T-cell (primary cell): ENCODE results near the gene HASPIN. TPM values are rescaled to one million over a fixed set of nuclear protein-coding genes. Genes with fewer than 3 reads are reported as not detected.
"Not testable (repeated sequence)": the region's sequence is repeated elsewhere in the genome, so short reads cannot be mapped to it uniquely, and the experiment has no call there.

ENCODE experiments used
- ATAC-seq, 4 experiments: fragments of 200-7000 bp in 3 of 4; fragments of 150-1000 bp in 1 of 4; cut with Tn5 transposase; replicated peaks in 1 of 4; 1 replicate in 3 of 4; 2 replicates in 1 of 4; pipeline ENCODE4 v1.10.0; 2021; ENCODE audit warnings: moderate library complexity in 3 of 4, mild to moderate bottlenecking in 2 of 4, moderate number of reproducible peaks in 1 of 4
- CTCF ChIA-PET, 2 donors: fragments of 300-600 bp; sonication (Branson Sonifier 250); formaldehyde crosslinking; loops; one replicate each; lab custom pipeline; 2022; ENCODE audit warnings: antibody characterized with exemption in 2 of 2; lab: Charles Lee
- POLR2A ChIA-PET, 2 donors: fragments of 300-600 bp; sonication (Branson Sonifier 250); formaldehyde crosslinking; loops; one replicate each; lab custom pipeline; 2022; ENCODE audit warnings: antibody characterized with exemption in 2 of 2; lab: Charles Lee
- DNase-seq, 35 experiments: peaks; one replicate each; pipeline versions ENCODE4 v3.0.0 to v3.0.0-alpha.2; 2013 to 2023
- H3K27ac ChIP-seq: one replicate; pipeline ENCODE4 v1.5.1; 2013; ENCODE audit warnings: low read length
- H3K27me3 ChIP-seq, 2 experiments: replicated peaks in 1 of 2; 1 replicate in 1 of 2; 2 replicates in 1 of 2; pipeline versions ENCODE4 v1.6.1 to v1.7.0; 2013; ENCODE audit warnings: low read length in 1 of 2, mixed read lengths in 1 of 2; ENCODE audit not compliant: control insufficient read depth in 2 of 2, insufficient read depth in 2 of 2; ENCODE audit errors: extremely low read depth in 1 of 2
- H3K36me3 ChIP-seq, 2 donors: 1 replicate in 1 of 2; 2 replicates in 1 of 2; pipeline versions ENCODE4 v1.6.1 to v1.7.0; 2013; ENCODE audit warnings: low read length in 1 of 2; ENCODE audit not compliant: control insufficient read depth in 2 of 2, insufficient read depth in 1 of 2; ENCODE audit errors: extremely low read depth in 1 of 2
- H3K4me1 ChIP-seq, 2 experiments: 1 replicate in 1 of 2; 2 replicates in 1 of 2; pipeline versions ENCODE4 v1.6.1 to v1.7.0; 2013; ENCODE audit warnings: low read length in 2 of 2, mixed read lengths in 1 of 2; ENCODE audit not compliant: insufficient read depth in 2 of 2, control insufficient read depth in 1 of 2; ENCODE audit errors: extremely low read depth in 1 of 2
- H3K4me3 ChIP-seq, 2 donors: 1 replicate in 1 of 2; 2 replicates in 1 of 2; pipeline versions ENCODE4 v1.5.1 to v1.7.0; 2013; ENCODE audit warnings: mild to moderate bottlenecking in 2 of 2, low read length in 1 of 2, moderate library complexity in 1 of 2; ENCODE audit not compliant: control insufficient read depth in 1 of 2; ENCODE audit errors: extremely low read depth in 1 of 2
- H3K9me3 ChIP-seq: 2 replicates; pipeline ENCODE4 v1.7.0; 2013
- H3K27ac Mint-ChIP-seq, 2 donors: one replicate each; pipeline ENCODE4 v1.8.0; 2020 to 2021; ENCODE audit warnings: mild to moderate bottlenecking in 2 of 2, mixed read lengths in 2 of 2
- H3K27me3 Mint-ChIP-seq, 2 donors: one replicate each; pipeline ENCODE4 v1.8.0; 2021 to 2022; ENCODE audit warnings: mixed read lengths in 2 of 2
- H3K36me3 Mint-ChIP-seq: one replicate; pipeline ENCODE4 v1.8.0; 2021; ENCODE audit warnings: mixed read lengths
- H3K4me1 Mint-ChIP-seq, 3 donors: one replicate each; pipeline ENCODE4 v1.8.0; 2020 to 2022; ENCODE audit warnings: mixed read lengths in 3 of 3, mild to moderate bottlenecking in 1 of 3
- H3K4me3 Mint-ChIP-seq, 3 donors: one replicate each; pipeline ENCODE4 v1.8.0; 2020 to 2022; ENCODE audit warnings: mild to moderate bottlenecking in 3 of 3, mixed read lengths in 3 of 3, moderate library complexity in 3 of 3
- H3K9me3 Mint-ChIP-seq, 3 donors: one replicate each; pipeline ENCODE4 v1.8.0; 2020 to 2022; ENCODE audit warnings: mixed read lengths in 3 of 3
- WGBS: methylation state at CpG from one replicate; pipeline ENCODE4 v1.1.5; 2013; ENCODE audit warnings: missing lambda C conversion rate; ENCODE audit not compliant: insufficient coverage; 5-methylcytosine and 5-hydroxymethylcytosine counted together
- total RNA-seq, 35 experiments: library from RNA in 6 of 35; stranded (reverse) in 6 of 35; fragments of 120-200 nt in 1 of 35; gene quantifications; one replicate each; pipeline versions ENCODE4 v1.2.1 to v1.2.4 and lab custom pipeline; 2013 to 2026

The HASPIN gene
- total RNA-seq, 5 donors from 2014 or later (not counting 1 experiment from before 2014, with no cell fraction given), result 0.33 to 1.0 (median 0.68) TPM

DNA sequence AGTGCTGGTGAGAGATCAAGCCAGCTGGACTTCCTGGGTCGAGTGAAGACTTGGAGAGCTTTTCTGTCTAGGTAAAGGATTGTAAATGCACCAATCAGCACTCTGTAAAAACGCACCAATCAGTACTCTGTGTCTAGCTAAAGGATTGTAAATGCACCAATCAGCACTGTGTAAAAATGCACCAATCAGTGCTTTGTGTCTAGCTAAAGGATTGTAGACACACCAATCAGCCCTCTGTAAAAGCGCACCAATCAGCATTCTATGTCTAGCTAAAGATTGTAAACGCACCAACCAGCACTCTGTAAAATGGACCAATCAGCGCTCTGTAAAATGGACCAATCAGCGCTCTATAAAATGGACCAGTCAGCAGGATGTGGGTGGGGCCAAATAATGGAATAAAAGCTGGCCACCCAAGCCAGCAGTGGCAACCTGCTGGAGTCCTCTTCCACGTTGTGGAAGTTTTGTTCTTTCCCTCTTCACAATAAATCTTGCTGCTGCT lies 21.6 kb upstream of the HASPIN start:
- H3K27ac ChIP-seq, H3K27ac Mint-ChIP-seq, H3K4me3 Mint-ChIP-seq, H3K36me3 Mint-ChIP-seq, H3K27me3 Mint-ChIP-seq, CTCF ChIA-PET, DNase-seq, H3K27me3 ChIP-seq, H3K4me1 Mint-ChIP-seq, H3K4me1 ChIP-seq, ATAC-seq, H3K9me3 ChIP-seq, POLR2A ChIA-PET, H3K4me3 ChIP-seq, H3K36me3 ChIP-seq, H3K9me3 Mint-ChIP-seq: not testable (repeated sequence)
- WGBS, result 96% methylated on average over 5 of the region's 7 CpGs

DNA sequence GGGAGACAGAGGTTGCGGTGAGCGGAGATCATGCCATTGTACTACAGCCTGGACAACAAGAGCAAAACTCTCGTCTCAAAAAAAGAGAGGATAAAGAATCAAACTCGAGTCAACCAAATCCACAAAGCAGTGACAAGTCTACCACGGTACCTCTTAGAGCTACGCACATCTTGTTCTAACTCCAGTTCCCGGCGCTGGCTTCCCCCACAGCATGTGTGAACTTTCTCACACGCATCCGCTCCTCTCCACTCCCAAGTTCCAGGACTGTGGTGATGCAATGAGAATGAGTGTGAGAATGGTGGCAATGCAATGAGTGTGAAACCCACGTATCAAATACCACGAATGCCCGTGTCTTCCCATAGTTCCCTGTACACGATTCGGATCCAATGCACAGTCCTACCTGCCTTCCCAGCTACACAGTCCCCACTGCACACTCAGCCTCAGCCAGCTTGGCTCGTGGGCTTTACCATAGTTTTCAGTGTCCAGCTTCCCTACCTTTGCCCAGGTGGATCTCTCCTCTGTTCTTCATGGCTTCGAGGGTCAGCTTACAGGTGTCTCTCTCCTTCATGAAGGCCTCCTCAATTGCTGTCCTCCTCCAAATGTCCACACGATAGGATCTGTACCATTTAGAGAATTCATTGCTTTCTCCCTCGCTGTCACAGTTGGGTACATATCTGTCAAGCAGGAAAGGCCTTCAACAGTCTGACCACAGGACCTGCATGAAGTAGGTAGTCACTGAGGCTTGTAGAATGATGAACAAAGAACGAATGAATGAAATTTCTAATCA lies 18.6 kb upstream of the HASPIN start:
- Mint-ChIP-seq H3K4me1 (peaks cover 0 to 22% (median 13%) of the 10 kb centered on the region in 3 donors), H3K36me3 (no peaks in the 10 kb centered on the region), H3K4me3 (no peak overlapping the region), H3K9me3 (no peaks in the 10 kb centered on the region), H3K27me3 (no peaks in the 10 kb centered on the region), H3K27ac (no peak overlapping the region)
- no peaks in the 10 kb centered on the region for H3K36me3 ChIP-seq
- POLR2A ChIA-PET, result no interaction called here
- no peak overlapping the region for H3K27ac ChIP-seq
- ATAC-seq (no peak), DNase-seq (no peak)
- WGBS, result 68% methylated on average over 13 of the region's 20 CpGs
- H3K9me3 ChIP-seq, result no peaks in the 10 kb centered on the region
- no peaks in the 10 kb centered on the region for H3K27me3 ChIP-seq
- H3K4me3 ChIP-seq, result no peak overlapping the region
- H3K4me1 ChIP-seq, result peaks cover 0 to 9% of the 10 kb centered on the region in 2 experiments
- CTCF ChIA-PET, result no interaction called here

DNA sequence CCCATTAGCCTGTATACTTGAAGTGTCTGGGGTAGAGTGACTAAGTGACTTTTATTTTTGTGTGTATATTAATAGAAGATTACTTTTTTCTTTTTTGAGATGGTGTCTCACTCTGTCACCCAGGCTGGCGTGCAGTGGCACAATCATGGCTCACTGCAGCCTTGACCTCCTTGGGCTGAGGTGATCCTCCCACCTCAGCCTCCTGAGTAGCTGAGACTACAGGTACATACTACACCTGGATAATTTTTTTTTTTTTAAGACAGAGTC lies 18.1 kb upstream of the HASPIN start:
- POLR2A ChIA-PET, H3K27ac ChIP-seq, CTCF ChIA-PET, H3K36me3 ChIP-seq, H3K27ac Mint-ChIP-seq, H3K9me3 ChIP-seq, H3K9me3 Mint-ChIP-seq, H3K27me3 ChIP-seq, H3K4me3 Mint-ChIP-seq, ATAC-seq, H3K27me3 Mint-ChIP-seq, H3K36me3 Mint-ChIP-seq, DNase-seq, H3K4me3 ChIP-seq: not testable (repeated sequence)
- peaks cover 2 to 25% (median 16%) of the 10 kb centered on the region in 3 donors for H3K4me1 Mint-ChIP-seq
- peaks cover 0 to 13% of the 10 kb centered on the region in 2 experiments for H3K4me1 ChIP-seq
- 100% methylated on average over 1 of the region's 1 CpG for WGBS

DNA sequence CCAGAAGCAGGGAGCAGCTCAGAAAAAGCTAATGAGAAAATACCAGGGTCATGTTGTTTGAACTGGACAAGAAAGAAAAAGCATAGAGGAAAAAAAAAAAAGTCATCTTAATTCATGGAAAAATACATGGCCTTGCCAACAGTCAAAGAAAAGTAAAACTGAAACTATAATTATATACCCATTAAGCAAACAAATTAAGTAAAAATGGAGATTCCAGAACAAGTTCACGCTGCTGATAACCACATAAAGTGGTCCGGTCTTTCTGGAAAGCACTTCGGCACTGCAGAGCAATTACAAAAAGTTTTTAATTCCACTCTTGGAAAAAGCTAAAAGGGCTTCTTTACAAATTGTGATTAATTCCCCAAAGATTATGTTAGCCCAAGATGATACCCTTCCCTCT lies 15.3 kb upstream of the HASPIN start:
- Histone ChIP-seq H3K4me3 (no peak overlapping the region), H3K36me3 (no peaks in the 10 kb centered on the region), H3K9me3 (no peaks in the 10 kb centered on the region), H3K4me1 (peaks cover 10 to 40% of the 10 kb centered on the region in 2 experiments), H3K27ac (no peak overlapping the region), H3K27me3 (no peaks in the 10 kb centered on the region)
- H3K27me3 Mint-ChIP-seq, result no peaks in the 10 kb centered on the region
- no peak overlapping the region for H3K4me3 Mint-ChIP-seq
- H3K27ac Mint-ChIP-seq, result peak overlapping the region; percentile 9 to 75
- H3K36me3 Mint-ChIP-seq, result peaks cover 4% of the 10 kb centered on the region
- no peak for ATAC-seq
- no peak for DNase-seq
- no peaks in the 10 kb centered on the region for H3K9me3 Mint-ChIP-seq
- WGBS, result 80% methylated on average over 3 of the region's 3 CpGs
- ChIA-PET POLR2A (no interaction called here), CTCF (no interaction called here)
- H3K4me1 Mint-ChIP-seq, result peaks cover 29 to 48% (median 38%) of the 10 kb centered on the region in 3 donors

DNA sequence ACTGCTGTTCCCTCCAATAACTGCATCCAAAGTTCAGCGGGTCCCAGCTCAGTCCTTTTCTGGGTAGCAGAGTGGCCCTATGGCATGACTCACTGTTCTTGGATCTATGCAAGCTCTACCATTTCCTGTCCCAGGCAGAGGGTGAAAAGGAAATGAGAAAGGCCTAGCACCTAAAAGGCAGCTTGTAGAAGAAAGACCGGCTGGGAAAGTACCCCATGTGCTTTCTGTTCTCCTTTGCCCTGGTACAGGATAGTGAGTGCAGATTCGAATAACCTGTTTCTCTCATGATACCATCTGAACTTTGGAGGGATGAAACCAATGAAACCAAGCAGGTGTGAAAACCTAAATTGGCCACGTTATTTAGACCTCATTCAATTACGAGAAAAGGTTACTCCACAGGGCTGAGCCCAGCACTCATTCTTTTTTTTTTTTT lies 12.7 kb upstream of the HASPIN start:
- no peaks in the 10 kb centered on the region for H3K9me3 ChIP-seq
- H3K36me3 Mint-ChIP-seq, result peaks cover 13% of the 10 kb centered on the region
- no peaks in the 10 kb centered on the region for H3K9me3 Mint-ChIP-seq
- H3K36me3 ChIP-seq, result peaks cover 0 to 14% of the 10 kb centered on the region in 2 donors
- ATAC-seq (peak; percentile 98 to 99 (median 98)), DNase-seq (peak; percentile 27 to 93 (median 70))
- peaks cover 35 to 48% (median 42%) of the 10 kb centered on the region in 3 donors for H3K4me1 Mint-ChIP-seq
- H3K4me1 ChIP-seq, result peaks cover 10 to 39% of the 10 kb centered on the region in 2 experiments
- H3K27ac ChIP-seq, result peak overlapping the region; percentile 48
- H3K27me3 Mint-ChIP-seq, result no peaks in the 10 kb centered on the region
- ChIA-PET CTCF (interaction anchor here (0.6 to 1.1 kb wide), 3 partner anchors 12 to 144 kb away, joined by 3 read pairs; no protein-coding TSS in a partner anchor), POLR2A (interaction anchor here in 1 of 2 donors (0.8 kb wide), 1 partner anchor 44 kb away, joined by 4 read pairs; no protein-coding TSS in a partner anchor)
- peak overlapping the region; percentile 88 to 90 for H3K27ac Mint-ChIP-seq
- H3K27me3 ChIP-seq, result no peaks in the 10 kb centered on the region
- peak overlapping the region; percentile 6 to 56 (median 18) for H3K4me3 Mint-ChIP-seq
- WGBS, result 0% methylated on average over 1 of the region's 5 CpGs
- no peak overlapping the region for H3K4me3 ChIP-seq

DNA sequence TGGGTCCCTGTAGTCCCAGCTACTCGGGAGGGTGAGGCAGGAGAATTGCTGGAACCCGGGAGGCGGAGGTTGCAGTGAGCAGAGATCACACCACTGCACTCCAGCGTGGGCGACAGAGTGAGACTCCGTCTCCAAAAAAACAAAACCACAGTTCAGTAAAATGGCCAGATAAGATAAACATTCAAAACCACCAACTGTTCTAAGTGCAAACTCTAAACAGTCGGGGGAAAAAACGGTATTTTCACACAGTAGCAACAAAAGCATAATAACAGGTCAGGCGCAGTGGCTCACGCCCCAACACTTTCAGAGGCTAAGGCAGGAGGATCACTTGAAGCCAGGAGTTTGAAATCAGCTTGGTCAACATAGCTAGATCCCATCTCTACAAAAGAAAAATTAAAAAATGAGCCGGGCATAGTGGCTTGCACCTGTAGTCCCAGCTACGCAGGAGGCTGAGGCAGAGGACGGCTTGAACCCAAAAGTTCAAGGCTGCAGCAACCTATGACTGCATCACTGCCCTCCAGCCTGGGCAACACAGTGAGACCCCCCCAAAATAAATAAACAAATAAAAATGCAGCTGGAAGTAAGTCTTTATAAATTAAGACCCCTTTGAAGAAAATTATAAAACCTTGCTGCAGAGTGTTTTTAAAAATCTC lies 10.8 kb upstream of the HASPIN start:
- no peaks in the 10 kb centered on the region for H3K9me3 Mint-ChIP-seq
- Histone ChIP-seq H3K4me3 (no peak overlapping the region), H3K27ac (peak overlapping the region; percentile 48), H3K4me1 (peaks cover 10 to 39% of the 10 kb centered on the region in 2 experiments), H3K27me3 (no peaks in the 10 kb centered on the region), H3K36me3 (peaks cover 0 to 34% of the 10 kb centered on the region in 2 donors), H3K9me3 (no peaks in the 10 kb centered on the region)
- WGBS, result 23% methylated on average over 6 of the region's 13 CpGs
- ChIA-PET POLR2A (no interaction called here), CTCF (interaction anchor here in 1 of 2 donors (1.0 kb wide), 1 partner anchor 9 kb away, joined by 3 read pairs; no protein-coding TSS in a partner anchor)
- H3K4me1 Mint-ChIP-seq, result peaks cover 42 to 51% (median 47%) of the 10 kb centered on the region in 3 donors
- peak in 1 of 35 experiments; percentile 41 for DNase-seq
- H3K27me3 Mint-ChIP-seq, result no peaks in the 10 kb centered on the region
- peak overlapping the region in 1 of 3 donors; percentile 54 for H3K4me3 Mint-ChIP-seq
- ATAC-seq, result no peak
- peak overlapping the region; percentile 79 to 81 for H3K27ac Mint-ChIP-seq
- H3K36me3 Mint-ChIP-seq, result peaks cover 26% of the 10 kb centered on the region
